Measurements from ENCODE around the gene DCLRE1B. TPM values are rescaled to one million over a fixed set of nuclear protein-coding genes. Genes with fewer than 3 reads are reported as not detected.

DCLRE1B gene
- total and polyA plus RNA-seq, 2 donors (not counting 1 experiment from before 2014, with no cell fraction given): 1.0 to 4.8 TPM

DNA sequence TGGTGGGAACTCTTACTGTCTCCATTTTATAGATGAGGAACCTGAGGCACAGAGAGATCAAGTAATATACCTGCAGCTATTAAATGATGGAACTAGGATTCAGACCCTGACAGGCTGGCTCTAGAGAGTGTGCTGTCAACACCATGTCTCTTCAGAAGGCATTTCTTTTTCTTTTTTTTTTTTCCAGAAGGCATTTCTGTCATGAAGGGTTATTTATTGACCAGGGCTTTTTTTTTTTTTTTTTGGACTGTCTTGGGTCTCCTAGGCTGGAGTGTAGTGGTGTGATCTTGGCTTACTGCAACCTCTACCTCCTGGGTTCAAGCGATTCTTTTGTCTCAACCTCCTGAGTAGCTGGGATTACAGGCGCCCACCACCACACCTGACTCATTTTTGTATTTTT lies 46.6 kb downstream of the DCLRE1B start:
- Mint-ChIP-seq H3K27ac (no peak overlapping the region), H3K4me1 (peaks cover 23% of the 10 kb centered on the region), H3K4me3 (no peak overlapping the region), H3K27me3 (no peaks in the 10 kb centered on the region), H3K9me3 (ENCODE audit: insufficient read depth) (no peaks in the 10 kb centered on the region)
- H4K20me1 ChIP-seq (ENCODE audit: control insufficient read depth, insufficient read depth, low read length, poor library complexity, severe bottlenecking): peaks cover 19% of the 10 kb centered on the region
- H3K4me2 ChIP-seq (replicated peaks; ENCODE audit: low read depth, low read length, poor library complexity, severe bottlenecking): no peak overlapping the region
- no peaks in the 10 kb centered on the region for H3K9me3 ChIP-seq (ENCODE audit: control extremely low read depth in 1 of 3, control insufficient read depth in 2 of 3, insufficient read depth in 1 of 3, low read length in 2 of 3)
- no peak overlapping the region for H2AFZ ChIP-seq (ENCODE audit: insufficient read depth, low read depth, low read length, poor library complexity, severe bottlenecking)
- H3K4me3 ChIP-seq (ENCODE audit: control extremely low read depth in 1 of 5, extremely low read depth in 1 of 5, insufficient read depth in 1 of 5, low read depth in 2 of 5, low read length in 4 of 5): no peak overlapping the region
- ChIA-PET CTCF (interaction anchor here (0.7 to 0.9 kb wide), 3 partner anchors 16 to 1488 kb away, joined by 3 to 7 read pairs (median 3); no protein-coding TSS in a partner anchor), POLR2A (no interaction called here)
- peaks cover 10 to 12% of the 10 kb centered on the region in 2 donors for H3K4me1 ChIP-seq (ENCODE audit: control insufficient read depth in 2 of 2, insufficient read depth in 2 of 2, low read length in 2 of 2)
- intact Hi-C loops (cut with micrococcal nuclease): no loop called here
- DNase-seq (no peak), ATAC-seq (ENCODE audit: low read depth) (no peak)
- H3K9ac ChIP-seq (ENCODE audit: low read length): no peak overlapping the region
- H3K27me3 ChIP-seq (replicated peaks in 1 of 4; ENCODE audit: control extremely low read depth in 1 of 4, control insufficient read depth in 3 of 4, insufficient read depth in 4 of 4, low read length in 3 of 4): no peaks in the 10 kb centered on the region
- no peak overlapping the region for H3K27ac ChIP-seq (ENCODE audit: low read length in 2 of 2)
- TF ChIP-seq, protein P1, sequence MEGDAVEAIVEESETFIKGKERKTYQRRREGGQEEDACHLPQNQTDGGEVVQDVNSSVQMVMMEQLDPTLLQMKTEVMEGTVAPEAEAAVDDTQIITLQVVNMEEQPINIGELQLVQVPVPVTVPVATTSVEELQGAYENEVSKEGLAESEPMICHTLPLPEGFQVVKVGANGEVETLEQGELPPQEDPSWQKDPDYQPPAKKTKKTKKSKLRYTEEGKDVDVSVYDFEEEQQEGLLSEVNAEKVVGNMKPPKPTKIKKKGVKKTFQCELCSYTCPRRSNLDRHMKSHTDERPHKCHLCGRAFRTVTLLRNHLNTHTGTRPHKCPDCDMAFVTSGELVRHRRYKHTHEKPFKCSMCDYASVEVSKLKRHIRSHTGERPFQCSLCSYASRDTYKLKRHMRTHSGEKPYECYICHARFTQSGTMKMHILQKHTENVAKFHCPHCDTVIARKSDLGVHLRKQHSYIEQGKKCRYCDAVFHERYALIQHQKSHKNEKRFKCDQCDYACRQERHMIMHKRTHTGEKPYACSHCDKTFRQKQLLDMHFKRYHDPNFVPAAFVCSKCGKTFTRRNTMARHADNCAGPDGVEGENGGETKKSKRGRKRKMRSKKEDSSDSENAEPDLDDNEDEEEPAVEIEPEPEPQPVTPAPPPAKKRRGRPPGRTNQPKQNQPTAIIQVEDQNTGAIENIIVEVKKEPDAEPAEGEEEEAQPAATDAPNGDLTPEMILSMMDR (IDR thresholded peaks at IDR 0.05): no peak
- TF ChIP-seq EZH2 (IDR thresholded peaks at IDR 0.05; ENCODE audit: borderline replicate concordance, insufficient read depth, low read depth, low read length, poor library complexity, severe bottlenecking): no peak
- WGBS (ENCODE audit: insufficient coverage): no CpG with 5 or more reads among the region's 2 CpGs
- H3K36me3 ChIP-seq (replicated peaks in 1 of 2; ENCODE audit: control extremely low read depth in 1 of 2, control insufficient read depth in 1 of 2, extremely low read depth in 1 of 2, insufficient read depth in 2 of 2, low read length in 1 of 2): peaks cover 0 to 23% of the 10 kb centered on the region in 2 experiments
- peaks cover 58% of the 10 kb centered on the region for H3K79me2 ChIP-seq (ENCODE audit: control insufficient read depth, insufficient read depth, low read length)

DNA sequence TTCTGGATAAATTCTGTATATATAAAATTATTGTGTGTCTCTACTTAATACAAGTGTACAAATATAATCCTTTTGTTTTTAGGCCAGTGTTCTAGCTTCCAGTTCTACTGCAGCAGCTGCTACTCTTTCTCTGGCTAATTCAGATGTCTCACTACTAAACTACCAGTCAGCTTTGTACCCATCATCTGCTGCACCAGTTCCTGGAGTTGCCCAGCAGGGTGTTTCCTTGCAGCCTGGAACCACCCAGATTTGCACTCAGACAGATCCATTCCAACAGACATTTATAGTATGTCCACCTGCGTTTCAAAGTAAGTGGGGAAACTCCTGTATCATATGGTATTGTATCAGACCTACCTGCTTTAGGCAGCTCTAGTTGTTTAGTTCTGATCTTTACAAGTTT lies 52.9 kb downstream of the DCLRE1B start:
- TF ChIP-seq, protein P1 (IDR thresholded peaks at IDR 0.05): no peak
- no peak for TF ChIP-seq EZH2 (IDR thresholded peaks at IDR 0.05; ENCODE audit: borderline replicate concordance, insufficient read depth, low read depth, low read length, poor library complexity, severe bottlenecking)
- no peaks in the 10 kb centered on the region for H3K9me3 ChIP-seq (ENCODE audit: control extremely low read depth in 1 of 3, control insufficient read depth in 2 of 3, insufficient read depth in 1 of 3, low read length in 2 of 3)
- no peaks in the 10 kb centered on the region for H3K27me3 Mint-ChIP-seq
- peaks cover 7 to 70% of the 10 kb centered on the region in 2 experiments for H3K36me3 ChIP-seq (replicated peaks in 1 of 2; ENCODE audit: control extremely low read depth in 1 of 2, control insufficient read depth in 1 of 2, extremely low read depth in 1 of 2, insufficient read depth in 2 of 2, low read length in 1 of 2)
- H3K4me1 ChIP-seq (ENCODE audit: control insufficient read depth in 2 of 2, insufficient read depth in 2 of 2, low read length in 2 of 2): no peaks in the 10 kb centered on the region
- intact Hi-C loops (cut with micrococcal nuclease): no loop called here
- CTCF ChIA-PET: interaction anchor here (1.0 kb wide), 1 partner anchor 9 kb away, joined by 5 read pairs; no protein-coding TSS in a partner anchor
- no peaks in the 10 kb centered on the region for H3K4me1 Mint-ChIP-seq
- H3K4me3 ChIP-seq (ENCODE audit: control extremely low read depth in 1 of 5, extremely low read depth in 1 of 5, insufficient read depth in 1 of 5, low read depth in 2 of 5, low read length in 4 of 5): no peak overlapping the region
- H3K4me3 Mint-ChIP-seq: no peak overlapping the region
- H4K20me1 ChIP-seq (ENCODE audit: control insufficient read depth, insufficient read depth, low read length, poor library complexity, severe bottlenecking): peaks cover 4% of the 10 kb centered on the region
- H2AFZ ChIP-seq (ENCODE audit: insufficient read depth, low read depth, low read length, poor library complexity, severe bottlenecking): no peak overlapping the region
- no peak overlapping the region for H3K27ac ChIP-seq (ENCODE audit: low read length in 2 of 2)
- H3K27me3 ChIP-seq (replicated peaks in 1 of 4; ENCODE audit: control extremely low read depth in 1 of 4, control insufficient read depth in 3 of 4, insufficient read depth in 4 of 4, low read length in 3 of 4): no peaks in the 10 kb centered on the region
- no peak for ATAC-seq (ENCODE audit: low read depth)
- no CpG with 5 or more reads among the region's 1 CpG for WGBS (ENCODE audit: insufficient coverage)
- H3K4me2 ChIP-seq (replicated peaks; ENCODE audit: low read depth, low read length, poor library complexity, severe bottlenecking): no peak overlapping the region
- no peaks in the 10 kb centered on the region for H3K9me3 Mint-ChIP-seq (ENCODE audit: insufficient read depth)
- H3K79me2 ChIP-seq (ENCODE audit: control insufficient read depth, insufficient read depth, low read length): no peaks in the 10 kb centered on the region
- POLR2A ChIA-PET: no interaction called here
- no peak overlapping the region for H3K9ac ChIP-seq (ENCODE audit: low read length)
- H3K27ac Mint-ChIP-seq: no peak overlapping the region
- no peak for DNase-seq

All from B cell (primary cell).